HG02588 (cell line): Measurements from ENCODE around the gene TMEM132D.

Experiments used
- ATAC-seq: cut with Tn5 transposase; IDR thresholded peaks from one replicate; pipeline ENCODE4 v1.9.1; 2021; ENCODE audit warnings: mild to moderate bottlenecking, moderate library complexity; ENCODE audit not compliant: unreplicated experiment

The TMEM132D gene

GRCh38 chr12:129670256-129670920 lies 233.4 kb downstream of the TMEM132D start:
- no peak for ATAC-seq

GRCh38 chr12:129665414-129665813 lies 238.4 kb downstream of the TMEM132D start:
- no peak for ATAC-seq

GRCh38 chr12:129662234-129662633 lies 241.6 kb downstream of the TMEM132D start:
- no peak for ATAC-seq

GRCh38 chr12:129660946-129661345 lies 242.9 kb downstream of the TMEM132D start:
- no peak for ATAC-seq

- ATAC-seq = no peak
Measured at GRCh38 chr12:129659961-129660622, 243.7 kb downstream of the TMEM132D start.

- ATAC-seq = no peak
Measured at GRCh38 chr12:129657179-129657578, 246.6 kb downstream of the TMEM132D start.

- ATAC-seq = no peak
Measured at GRCh38 chr12:129651951-129652350, 251.9 kb downstream of the TMEM132D start.

- no peak for ATAC-seq
Measured at GRCh38 chr12:129641926-129642325, 261.9 kb downstream of the TMEM132D start.

- no peak for ATAC-seq
Measured at GRCh38 chr12:129635021-129635685, 268.7 kb downstream of the TMEM132D start.

GRCh38 chr12:129631316-129631715 lies 272.5 kb downstream of the TMEM132D start:
- no peak for ATAC-seq

GRCh38 chr12:129629901-129630300 lies 273.9 kb downstream of the TMEM132D start:
- no peak for ATAC-seq

GRCh38 chr12:129622566-129622965 lies 281.3 kb downstream of the TMEM132D start:
- ATAC-seq = no peak

- no peak for ATAC-seq
Measured at GRCh38 chr12:129619271-129619670, 284.6 kb downstream of the TMEM132D start.

GRCh38 chr12:129617849-129618248 lies 286.0 kb downstream of the TMEM132D start:
- no peak for ATAC-seq

- no peak for ATAC-seq
Measured at GRCh38 chr12:129615001-129615400, 288.8 kb downstream of the TMEM132D start.

- ATAC-seq = no peak
Measured at GRCh38 chr12:129614221-129614885, 289.5 kb downstream of the TMEM132D start.

- ATAC-seq = no peak
Measured at GRCh38 chr12:129613314-129613713, 290.5 kb downstream of the TMEM132D start.

GRCh38 chr12:129610601-129611120 lies 293.2 kb downstream of the TMEM132D start:
- ATAC-seq = no peak

- no peak for ATAC-seq
Measured at GRCh38 chr12:129607756-129608155, 296.1 kb downstream of the TMEM132D start.

- no peak for ATAC-seq
Measured at GRCh38 chr12:129607301-129607700, 296.5 kb downstream of the TMEM132D start.

GRCh38 chr12:129606239-129606638 lies 297.6 kb downstream of the TMEM132D start:
- ATAC-seq = no peak
